ENCODE measurements around the gene ZNF200.
"Not testable (repeated sequence)": the region's sequence is repeated elsewhere in the genome, so short reads cannot be mapped to it uniquely, and the experiment has no call there.

Gene ZNF200

DNA sequence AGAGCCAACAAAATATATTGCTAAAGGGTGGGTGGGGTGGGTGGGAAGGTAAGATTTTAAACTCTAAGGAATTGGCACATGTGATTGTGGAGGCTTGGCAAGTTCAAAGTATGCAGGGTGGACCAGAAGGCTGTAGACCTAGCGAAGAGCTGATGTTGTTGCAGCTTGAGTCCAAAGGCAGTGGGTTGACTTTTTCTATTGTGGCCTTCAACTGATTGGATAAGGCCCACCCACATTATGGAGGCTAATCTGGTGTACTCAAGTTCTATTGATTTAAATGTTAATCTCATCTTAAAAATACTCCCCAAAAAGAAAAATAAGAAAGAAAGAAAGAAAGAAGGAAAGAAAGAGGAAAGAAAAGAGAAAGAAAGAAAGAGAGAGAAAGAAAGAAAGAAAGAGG lies 22.4 kb downstream of the ZNF200 start:
- H2AFZ ChIP-seq (ENCODE audit: low read length) = no peak overlapping the region
- no peaks in the 10 kb centered on the region for H3F3A ChIP-seq (ENCODE audit: low read depth)
- no peaks in the 10 kb centered on the region for H3K36me3 ChIP-seq (ENCODE audit: insufficient read depth, low read length)
- no peak overlapping the region for H3K4me2 ChIP-seq (ENCODE audit: low read depth, low read length, poor library complexity, severe bottlenecking)
- no peaks in the 10 kb centered on the region for H3K79me2 ChIP-seq (ENCODE audit: insufficient read depth, low read length)
- H3K27me3 ChIP-seq (ENCODE audit: insufficient read depth, low read length, poor library complexity, severe bottlenecking) = no peaks in the 10 kb centered on the region
- H3K4me1 ChIP-seq (ENCODE audit: insufficient read depth, low read length, poor library complexity, severe bottlenecking) = no peaks in the 10 kb centered on the region
- no peaks in the 10 kb centered on the region for H3K9me2 ChIP-seq (replicated peaks; ENCODE audit: low read depth, low read length)
- no peak overlapping the region for H3K9ac ChIP-seq (ENCODE audit: low read depth, low read length, poor library complexity, severe bottlenecking)
- TF ChIP-seq, protein P1, sequence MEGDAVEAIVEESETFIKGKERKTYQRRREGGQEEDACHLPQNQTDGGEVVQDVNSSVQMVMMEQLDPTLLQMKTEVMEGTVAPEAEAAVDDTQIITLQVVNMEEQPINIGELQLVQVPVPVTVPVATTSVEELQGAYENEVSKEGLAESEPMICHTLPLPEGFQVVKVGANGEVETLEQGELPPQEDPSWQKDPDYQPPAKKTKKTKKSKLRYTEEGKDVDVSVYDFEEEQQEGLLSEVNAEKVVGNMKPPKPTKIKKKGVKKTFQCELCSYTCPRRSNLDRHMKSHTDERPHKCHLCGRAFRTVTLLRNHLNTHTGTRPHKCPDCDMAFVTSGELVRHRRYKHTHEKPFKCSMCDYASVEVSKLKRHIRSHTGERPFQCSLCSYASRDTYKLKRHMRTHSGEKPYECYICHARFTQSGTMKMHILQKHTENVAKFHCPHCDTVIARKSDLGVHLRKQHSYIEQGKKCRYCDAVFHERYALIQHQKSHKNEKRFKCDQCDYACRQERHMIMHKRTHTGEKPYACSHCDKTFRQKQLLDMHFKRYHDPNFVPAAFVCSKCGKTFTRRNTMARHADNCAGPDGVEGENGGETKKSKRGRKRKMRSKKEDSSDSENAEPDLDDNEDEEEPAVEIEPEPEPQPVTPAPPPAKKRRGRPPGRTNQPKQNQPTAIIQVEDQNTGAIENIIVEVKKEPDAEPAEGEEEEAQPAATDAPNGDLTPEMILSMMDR (conservative IDR thresholded peaks at IDR 0.05; ENCODE audit: low read length) = no peak
- no peak for TF ChIP-seq EZH2phosphoT487 (IDR thresholded peaks at IDR 0.05; ENCODE audit: borderline replicate concordance)
- no peaks in the 10 kb centered on the region for H4K20me1 ChIP-seq (ENCODE audit: insufficient read depth, low read length, poor library complexity, severe bottlenecking)
- H3K4me3 ChIP-seq (ENCODE audit: low read length, poor library complexity, severe bottlenecking) = no peak overlapping the region
- H3K9me3 ChIP-seq (ENCODE audit: insufficient read depth, low read depth, low read length) = no peaks in the 10 kb centered on the region

DNA sequence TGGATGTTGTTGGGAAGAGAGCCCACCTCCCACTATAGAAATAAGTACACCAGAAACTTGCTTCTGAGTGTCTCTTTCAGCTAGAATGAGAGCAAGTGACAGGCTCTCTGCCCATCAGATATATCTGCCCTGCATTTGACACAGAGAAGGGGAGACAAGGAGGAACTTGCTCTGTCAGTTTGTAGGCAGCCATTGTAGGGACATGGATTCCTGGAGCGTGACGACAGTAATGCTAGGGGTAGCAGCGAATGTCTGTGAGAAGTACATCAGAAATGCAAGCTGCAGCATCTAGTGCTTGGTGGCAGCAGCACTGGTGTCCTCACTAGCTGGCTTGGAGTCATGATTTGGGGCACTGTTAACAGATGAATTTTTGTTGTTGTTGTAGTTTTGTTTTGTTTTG lies 23.0 kb downstream of the ZNF200 start:
- Histone ChIP-seq H3F3A (ENCODE audit: low read depth) (no peaks in the 10 kb centered on the region), H3K4me1 (ENCODE audit: insufficient read depth, low read length, poor library complexity, severe bottlenecking) (no peaks in the 10 kb centered on the region), H3K79me2 (ENCODE audit: insufficient read depth, low read length) (no peaks in the 10 kb centered on the region), H4K20me1 (ENCODE audit: insufficient read depth, low read length, poor library complexity, severe bottlenecking) (no peaks in the 10 kb centered on the region), H3K4me2 (ENCODE audit: low read depth, low read length, poor library complexity, severe bottlenecking) (no peak overlapping the region), H3K9me3 (ENCODE audit: insufficient read depth, low read depth, low read length) (no peaks in the 10 kb centered on the region), H3K4me3 (ENCODE audit: low read length, poor library complexity, severe bottlenecking) (no peak overlapping the region), H3K36me3 (ENCODE audit: insufficient read depth, low read length) (no peaks in the 10 kb centered on the region), H3K9ac (ENCODE audit: low read depth, low read length, poor library complexity, severe bottlenecking) (no peak overlapping the region), H3K27me3 (ENCODE audit: insufficient read depth, low read length, poor library complexity, severe bottlenecking) (no peaks in the 10 kb centered on the region), H2AFZ (ENCODE audit: low read length) (no peak overlapping the region), H3K9me2 (replicated peaks; ENCODE audit: low read depth, low read length) (no peaks in the 10 kb centered on the region)
- TF ChIP-seq, protein P1 (conservative IDR thresholded peaks at IDR 0.05; ENCODE audit: low read length) = no peak
- TF ChIP-seq EZH2phosphoT487 (IDR thresholded peaks at IDR 0.05; ENCODE audit: borderline replicate concordance) = no peak

DNA sequence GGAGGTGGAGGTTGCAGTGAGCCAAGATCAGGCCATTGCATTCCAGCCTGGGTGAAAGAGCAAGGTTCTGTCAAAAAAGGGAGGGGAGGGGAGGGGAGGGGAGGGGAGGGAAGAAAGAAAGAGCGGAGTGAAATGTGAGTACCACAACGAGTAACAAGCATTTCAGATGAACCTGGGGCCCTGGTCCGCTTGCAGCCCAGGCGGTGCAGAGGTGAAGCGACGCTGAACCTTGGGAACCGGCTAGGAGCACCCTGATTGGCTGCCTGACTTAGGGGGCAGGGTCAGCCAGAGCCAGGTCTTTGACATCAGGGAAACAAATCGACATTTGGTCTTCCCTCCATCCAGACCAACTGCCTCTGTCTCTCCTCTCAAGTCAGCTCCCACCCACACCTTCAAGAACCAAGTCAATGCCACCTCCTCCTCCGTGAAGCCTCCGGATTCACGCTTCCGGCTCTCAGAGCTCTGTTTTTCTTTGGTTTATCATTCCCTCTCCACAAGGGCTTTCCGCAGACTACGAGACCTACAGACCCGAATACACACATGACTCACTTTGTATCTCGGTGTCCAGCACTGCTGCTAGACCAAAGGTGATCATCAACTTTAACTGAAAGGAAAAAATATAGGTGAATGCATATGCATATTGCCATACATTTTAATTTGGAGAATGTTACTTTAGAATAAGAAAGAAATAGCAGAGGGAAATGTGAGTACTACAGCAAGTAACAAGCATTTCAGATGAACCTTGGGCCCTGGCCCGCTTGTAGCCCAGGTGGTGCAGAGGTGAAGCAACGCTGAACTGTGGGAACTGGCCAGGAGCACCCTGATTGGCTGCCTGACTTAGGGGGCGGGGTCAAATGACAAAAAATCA lies 27.6 kb downstream of the ZNF200 start:
- no peaks in the 10 kb centered on the region for H3F3A ChIP-seq (ENCODE audit: low read depth)
- no peaks in the 10 kb centered on the region for H3K4me1 ChIP-seq (ENCODE audit: insufficient read depth, low read length, poor library complexity, severe bottlenecking)
- no peaks in the 10 kb centered on the region for H3K27me3 ChIP-seq (ENCODE audit: insufficient read depth, low read length, poor library complexity, severe bottlenecking)
- no peak for TF ChIP-seq EZH2phosphoT487 (IDR thresholded peaks at IDR 0.05; ENCODE audit: borderline replicate concordance)
- TF ChIP-seq, protein P1 (conservative IDR thresholded peaks at IDR 0.05; ENCODE audit: low read length) = no peak
- no peak overlapping the region for H3K4me2 ChIP-seq (ENCODE audit: low read depth, low read length, poor library complexity, severe bottlenecking)
- H2AFZ ChIP-seq (ENCODE audit: low read length) = no peak overlapping the region
- H3K9me3 ChIP-seq (ENCODE audit: insufficient read depth, low read depth, low read length) = no peaks in the 10 kb centered on the region
- H3K36me3 ChIP-seq (ENCODE audit: insufficient read depth, low read length) = no peaks in the 10 kb centered on the region
- H4K20me1 ChIP-seq (ENCODE audit: insufficient read depth, low read length, poor library complexity, severe bottlenecking) = no peaks in the 10 kb centered on the region
- H3K9me2 ChIP-seq (replicated peaks; ENCODE audit: low read depth, low read length) = no peaks in the 10 kb centered on the region
- H3K9ac ChIP-seq (ENCODE audit: low read depth, low read length, poor library complexity, severe bottlenecking) = no peak overlapping the region
- no peak overlapping the region for H3K4me3 ChIP-seq (ENCODE audit: low read length, poor library complexity, severe bottlenecking)
- no peaks in the 10 kb centered on the region for H3K79me2 ChIP-seq (ENCODE audit: insufficient read depth, low read length)

DNA sequence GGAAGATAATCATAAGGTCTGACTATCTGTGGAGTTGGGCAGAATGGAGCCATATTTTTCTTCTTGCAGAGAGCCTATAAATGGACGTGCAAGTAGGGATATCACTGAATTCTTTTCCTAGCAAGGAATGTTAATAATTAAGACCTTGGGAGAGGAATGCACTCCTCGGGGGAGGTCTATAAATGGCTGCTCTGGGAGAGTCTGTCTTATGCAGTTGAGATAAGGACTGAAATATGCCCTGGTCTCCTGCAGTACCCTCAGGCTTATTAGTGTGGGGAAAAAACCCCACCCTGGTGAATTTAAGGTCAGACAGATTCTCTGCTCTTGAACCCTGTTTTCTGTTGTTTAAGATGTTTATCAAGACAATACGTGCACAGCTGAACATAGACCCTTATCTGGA lies 29.0 kb downstream of the ZNF200 start:
- not testable (repeated sequence) for H3K4me3 ChIP-seq (ENCODE audit: low read length, poor library complexity, severe bottlenecking); H3K9me3 ChIP-seq (ENCODE audit: insufficient read depth, low read depth, low read length); H3F3A ChIP-seq (ENCODE audit: low read depth); H4K20me1 ChIP-seq (ENCODE audit: insufficient read depth, low read length, poor library complexity, severe bottlenecking); H3K27me3 ChIP-seq (ENCODE audit: insufficient read depth, low read length, poor library complexity, severe bottlenecking); H3K4me2 ChIP-seq (ENCODE audit: low read depth, low read length, poor library complexity, severe bottlenecking); H3K9me2 ChIP-seq (replicated peaks; ENCODE audit: low read depth, low read length); H2AFZ ChIP-seq (ENCODE audit: low read length); H3K36me3 ChIP-seq (ENCODE audit: insufficient read depth, low read length); H3K4me1 ChIP-seq (ENCODE audit: insufficient read depth, low read length, poor library complexity, severe bottlenecking); H3K79me2 ChIP-seq (ENCODE audit: insufficient read depth, low read length); H3K9ac ChIP-seq (ENCODE audit: low read depth, low read length, poor library complexity, severe bottlenecking)
